NCI-H1092 (cell line): ENCODE results near the gene APOL2.
"Not testable (repeated sequence)": the region's sequence is repeated elsewhere in the genome, so short reads cannot be mapped to it uniquely, and the experiment has no call there.

Source experiments
- DNase-seq: peaks from one replicate; lab custom pipeline; 2025; lab: John Stamatoyannopoulos, UW

Gene APOL2

GRCh38 chr22:36263216-36263673, 23.9 kb upstream of the APOL2 start:
- DNase-seq = not testable (repeated sequence)

DNA sequence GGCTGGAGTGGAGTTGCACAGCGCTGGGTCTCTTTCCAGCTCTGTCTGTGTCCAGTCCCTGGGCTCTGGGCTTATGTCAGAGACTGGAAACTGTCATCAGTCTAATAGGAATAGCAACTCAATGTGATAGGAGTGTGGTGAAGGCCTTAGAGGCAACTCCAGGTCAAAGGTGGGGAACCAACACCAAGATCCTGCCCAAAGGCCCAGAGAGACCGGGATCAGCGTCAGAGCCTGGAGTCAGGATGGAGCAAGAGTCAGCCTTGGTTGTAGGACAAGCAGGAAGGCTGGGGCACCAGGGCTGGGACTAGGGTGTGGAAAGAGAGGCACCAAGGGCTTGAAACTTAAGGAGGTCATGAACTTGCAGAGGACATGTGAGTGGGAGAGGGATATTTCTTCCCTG, 23.0 kb upstream of the APOL2 start:
- not testable (repeated sequence) for DNase-seq

DNA sequence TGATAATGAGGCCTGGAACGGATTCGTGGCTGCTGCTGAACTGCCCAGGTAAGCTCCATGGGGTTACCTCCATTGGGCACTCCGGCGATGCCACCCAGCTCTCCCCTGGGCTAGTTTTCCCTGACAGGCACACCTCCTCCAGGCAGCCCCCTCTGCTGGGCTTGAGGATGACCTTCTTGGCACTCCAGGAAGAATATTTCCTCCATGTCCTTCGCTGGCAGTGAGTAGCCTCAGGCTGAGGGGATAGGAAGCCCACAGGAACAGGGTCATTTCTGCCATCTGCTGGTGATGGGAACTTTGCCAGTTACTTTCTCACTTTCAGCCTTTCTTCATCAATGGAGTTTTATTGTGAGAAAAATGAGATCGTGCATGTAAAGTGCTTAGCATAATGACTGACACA, 22.3 kb upstream of the APOL2 start:
- not testable (repeated sequence) for DNase-seq

GRCh38 chr22:36259615-36260300, 20.4 kb upstream of the APOL2 start:
- DNase-seq = no peak

DNA sequence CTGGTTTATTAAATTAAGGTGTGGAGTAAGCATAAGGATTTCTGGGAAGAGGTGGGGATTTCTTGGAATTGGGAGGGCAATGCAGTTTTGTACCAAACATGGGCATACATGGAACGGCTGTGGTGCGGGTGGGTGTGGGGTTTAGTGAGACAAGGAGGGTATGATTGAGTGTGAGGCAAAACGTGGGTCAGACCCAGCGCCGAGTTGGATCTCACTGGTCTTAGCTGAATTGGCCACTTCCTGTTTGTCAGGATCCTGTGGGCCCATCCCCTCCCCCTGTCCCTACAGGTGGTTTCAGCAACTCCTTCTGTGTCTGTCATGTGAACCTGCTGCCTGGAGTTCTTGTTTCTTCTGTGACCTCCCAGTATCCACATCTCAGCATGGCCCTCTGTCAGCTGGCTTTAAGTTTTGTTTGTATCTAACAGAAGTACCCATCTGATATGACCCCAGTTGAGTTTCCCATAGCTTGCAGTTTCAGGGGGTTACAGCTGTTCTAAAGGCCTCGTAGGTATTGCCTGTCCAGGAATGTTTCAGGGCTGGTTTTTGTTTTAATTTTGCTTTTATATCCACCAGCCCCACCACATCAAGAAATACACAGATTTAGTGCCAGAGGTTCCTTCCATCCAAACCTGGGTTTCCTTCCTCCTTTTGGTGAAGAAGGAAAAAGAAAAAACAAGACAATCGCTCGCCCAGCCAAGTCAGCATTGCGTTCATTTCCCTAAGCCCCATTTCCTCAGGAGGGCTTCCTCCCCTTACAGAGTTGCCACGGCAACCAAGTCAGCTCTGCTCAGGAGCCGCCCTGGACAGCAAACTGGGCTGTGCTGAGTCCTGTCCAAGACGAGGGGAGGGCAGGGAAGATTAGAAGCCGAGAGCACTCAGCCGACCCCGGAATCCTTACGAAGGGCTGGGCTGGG, 19.6 kb upstream of the APOL2 start:
- no peak for DNase-seq

GRCh38 chr22:36257948-36258670, 18.8 kb upstream of the APOL2 start:
- no peak for DNase-seq

GRCh38 chr22:36257308-36257707, 18.0 kb upstream of the APOL2 start:
- DNase-seq = no peak

DNA sequence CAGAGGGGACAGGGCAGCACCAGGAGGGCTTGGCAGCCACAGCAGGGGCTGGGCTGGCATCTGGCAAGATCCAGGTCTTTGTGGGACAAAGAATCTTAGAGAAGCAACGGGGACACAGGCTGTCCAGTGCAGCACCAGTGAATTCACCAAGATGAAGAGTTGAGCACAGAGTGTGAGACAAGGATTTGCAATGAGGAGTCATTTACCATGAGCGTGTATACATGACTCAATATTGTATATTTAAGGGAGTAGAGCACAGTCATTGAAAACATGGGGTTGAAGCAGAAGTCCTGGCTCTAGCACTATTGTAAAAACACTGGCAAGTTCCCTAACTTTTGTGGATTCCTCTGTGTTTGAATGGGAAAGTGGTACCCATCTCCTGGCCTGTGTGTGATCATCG, 17.2 kb upstream of the APOL2 start:
- DNase-seq = no peak

DNA sequence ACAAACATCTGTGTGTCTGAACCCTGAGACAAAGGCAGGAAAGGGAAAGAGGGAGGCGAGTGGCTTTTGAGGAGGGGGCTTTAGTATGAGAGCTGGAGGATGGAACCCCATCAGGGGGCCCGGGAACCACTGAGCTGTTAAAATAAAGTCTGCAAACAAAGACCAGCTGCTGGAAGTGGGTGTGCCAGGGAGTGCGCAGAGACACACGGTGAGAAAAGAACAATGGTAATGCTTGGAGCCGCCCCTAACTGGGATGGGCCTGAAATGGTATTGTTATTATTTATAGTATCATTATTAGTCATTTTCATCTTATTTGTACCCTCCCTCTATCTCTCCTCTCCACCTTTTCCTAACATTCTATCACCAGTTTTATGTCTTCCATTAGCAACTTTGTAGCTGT, 16.2 kb upstream of the APOL2 start:
- not testable (repeated sequence) for DNase-seq

DNA sequence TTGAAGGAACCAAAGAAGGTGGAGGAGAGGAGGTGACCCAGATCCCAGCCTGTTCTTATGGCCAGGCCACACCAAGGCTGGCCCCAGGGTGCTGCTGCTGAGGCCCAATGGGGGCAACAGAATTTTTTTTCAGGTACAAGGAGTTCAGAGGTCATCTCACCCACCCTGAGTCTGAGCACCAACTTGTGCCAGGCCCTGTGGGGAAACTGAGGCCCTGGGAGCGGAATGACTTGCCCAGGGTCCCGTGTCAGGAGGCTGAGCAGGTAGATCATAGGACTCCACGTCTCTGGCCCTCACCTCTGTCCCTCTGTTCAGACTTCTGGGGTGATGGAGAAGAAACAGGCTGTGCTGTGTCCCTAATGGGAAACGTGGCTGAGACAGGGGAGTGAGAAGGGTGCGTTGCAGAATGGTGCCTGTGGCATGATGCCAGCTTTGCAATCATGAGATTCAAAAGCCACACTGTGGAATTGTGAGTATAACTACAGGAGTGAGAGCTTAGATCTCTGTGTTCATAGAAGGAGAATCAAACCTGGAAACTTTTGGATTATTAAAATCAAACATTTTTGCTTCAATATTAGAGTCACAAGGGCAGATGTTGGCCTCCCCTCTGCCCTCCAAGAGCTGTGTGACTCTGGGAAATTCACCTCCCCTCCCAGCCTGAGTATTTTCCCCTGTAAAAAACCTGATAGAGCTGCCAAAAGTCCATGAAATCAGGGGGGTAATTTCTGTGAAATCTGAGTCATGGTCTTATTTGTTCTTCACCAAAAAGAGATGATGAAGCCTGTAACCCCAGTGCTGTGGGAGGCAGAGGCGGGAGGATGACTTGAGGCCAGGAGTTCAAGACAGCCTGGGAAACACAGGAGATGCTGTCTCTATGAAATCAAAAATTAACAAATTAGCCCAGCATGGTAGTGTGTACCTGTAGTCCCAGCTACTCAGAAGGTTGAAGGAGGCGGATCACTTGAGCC, 14.5 kb upstream of the APOL2 start:
- DNase-seq = peak; percentile 19

DNA sequence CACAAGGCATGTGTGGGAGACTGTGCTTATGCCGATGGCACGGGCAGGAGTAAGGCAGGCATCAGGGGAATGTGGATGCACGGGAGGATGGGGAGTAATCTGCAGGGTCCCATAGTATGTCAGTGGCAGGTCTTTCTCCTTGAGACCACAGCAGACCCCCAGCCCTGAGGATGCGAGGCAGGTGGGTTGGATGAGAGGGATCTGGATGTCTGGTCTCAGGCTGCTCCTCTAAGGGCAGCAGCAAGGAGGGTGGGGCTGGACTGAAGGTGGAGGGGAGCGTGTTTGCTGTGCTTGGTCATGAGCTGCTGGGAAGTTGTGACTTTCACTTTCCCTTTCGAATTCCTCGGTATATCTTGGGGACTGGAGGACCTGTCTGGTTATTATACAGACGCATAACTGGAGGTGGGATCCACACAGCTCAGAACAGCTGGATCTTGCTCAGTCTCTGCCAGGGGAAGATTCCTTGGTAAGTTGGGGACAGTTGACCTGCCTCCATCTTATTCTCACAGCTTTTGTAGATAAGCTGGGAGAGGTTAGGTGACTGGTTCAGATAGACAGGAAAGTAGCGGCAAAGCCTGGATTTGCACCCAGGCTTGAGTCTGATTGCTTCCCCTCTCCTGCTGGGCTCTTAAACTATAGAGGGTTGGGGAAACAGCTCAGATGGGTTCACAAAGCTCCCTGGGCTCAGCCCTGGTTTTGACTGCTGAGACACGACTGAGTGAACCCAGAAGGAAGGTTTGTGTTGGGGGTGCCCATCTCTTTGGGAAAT, 13.6 kb upstream of the APOL2 start, which contains the start of gene APOL1:
APOL1 (plus strand) TSS at position 380 of the 769 bp plus-strand sequence. CDS start 1,823 bp downstream, outside the sequence.
- DNase-seq = no peak

GRCh38 chr22:36251979-36252608, 12.8 kb upstream of the APOL2 start:
- DNase-seq = not testable (repeated sequence)

- not testable (repeated sequence) for DNase-seq
Observed at GRCh38 chr22:36250292-36250960, 11.1 kb upstream of the APOL2 start.

- DNase-seq = no peak
Observed at GRCh38 chr22:36249160-36249559, 9.8 kb upstream of the APOL2 start.

DNA sequence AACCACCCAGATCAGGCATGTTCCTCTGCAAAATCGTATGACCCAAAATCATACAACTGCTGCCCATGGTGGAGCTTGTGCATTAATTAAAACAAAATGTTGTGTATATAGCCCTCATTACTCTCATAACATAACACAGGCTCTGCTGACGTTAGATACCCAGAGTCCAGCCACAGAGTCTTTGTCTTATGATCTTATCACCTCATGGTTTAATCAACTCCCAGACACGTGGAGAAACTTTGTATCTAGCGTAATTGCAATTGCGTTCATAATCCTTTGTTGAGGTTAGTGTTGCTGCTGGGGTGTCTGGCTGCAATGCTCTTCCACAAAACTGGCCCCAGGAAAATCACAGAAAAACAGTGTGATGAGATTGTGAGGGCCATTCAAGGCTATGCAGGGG, 8.6 kb upstream of the APOL2 start:
- DNase-seq = no peak

GRCh38 chr22:36246718-36247117, 7.4 kb upstream of the APOL2 start:
- DNase-seq = no peak

DNA sequence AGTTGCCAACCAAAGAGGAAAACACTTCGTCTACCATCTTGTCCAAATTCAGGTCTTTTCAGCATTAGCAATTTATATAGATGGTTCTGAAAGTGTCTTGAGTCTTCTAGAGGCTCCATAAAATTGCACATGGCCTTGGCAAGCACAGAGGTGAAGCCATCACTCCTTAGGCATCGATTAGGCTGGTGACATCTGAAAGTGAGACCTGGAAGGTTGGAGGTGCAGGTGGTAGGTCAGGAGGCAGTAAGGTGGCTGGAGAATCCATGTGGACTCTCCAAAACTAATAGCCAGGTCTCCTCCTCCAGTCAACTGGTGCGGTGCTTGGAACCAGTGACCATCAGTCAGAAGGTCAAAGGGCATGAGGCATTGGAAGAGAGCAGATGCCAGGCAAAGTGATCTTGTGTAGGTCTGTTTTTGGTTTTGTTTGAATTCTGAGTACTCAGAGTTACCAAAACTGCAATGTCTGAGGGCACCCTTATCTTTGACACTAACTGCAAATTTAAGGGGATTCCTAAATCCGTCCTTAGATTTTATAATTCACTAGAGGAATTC, 6.6 kb upstream of the APOL2 start:
- no peak for DNase-seq

DNA sequence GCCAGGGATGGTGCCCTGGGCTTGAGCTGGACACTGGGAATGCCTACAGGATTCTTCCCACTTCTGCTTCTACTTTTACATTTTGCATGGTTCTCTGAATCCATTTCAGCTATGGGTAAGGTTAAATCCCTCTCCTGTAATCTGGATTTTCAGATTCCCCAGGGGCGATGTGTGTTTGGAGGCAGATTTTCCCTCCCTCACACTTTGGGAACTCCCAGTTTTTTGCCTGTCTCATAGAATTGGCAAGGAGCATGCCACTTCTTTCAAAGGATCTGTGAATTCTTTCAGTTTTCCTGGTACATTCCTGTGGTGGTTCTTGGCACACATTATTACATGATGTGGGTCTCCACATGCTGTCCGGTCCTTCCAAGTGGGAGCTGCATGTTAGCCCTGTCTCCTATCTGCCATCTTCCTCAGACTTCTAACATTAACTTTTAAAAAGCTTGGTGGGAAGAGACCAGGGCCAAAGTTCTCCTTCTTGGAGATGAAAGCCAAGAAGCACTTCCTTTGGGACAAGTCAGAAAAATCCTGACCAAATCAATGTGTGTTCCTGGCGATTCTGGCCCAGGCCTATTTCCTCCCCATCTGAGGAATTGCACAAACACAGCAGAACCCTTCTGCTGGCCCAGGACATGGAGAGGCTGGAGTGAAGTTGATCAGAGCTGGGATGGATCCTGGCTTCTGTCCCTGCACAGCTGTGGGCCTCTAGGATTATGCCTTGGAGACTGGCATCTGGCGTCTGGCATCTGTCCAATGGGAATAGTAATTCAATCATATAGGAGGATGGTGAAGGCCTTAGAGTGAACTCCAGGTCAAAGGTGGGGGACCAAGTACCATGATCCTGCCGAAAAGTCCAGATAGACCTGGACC, 5.4 kb upstream of the APOL2 start:
- DNase-seq = no peak
